KOPT-K1 (cell line): ENCODE results near the gene TBC1D16.

Experiments used
- H3K27ac ChIP-seq: fragments of 200-600 bp; sonication (generic); 2 replicates; pipeline ENCODE4 v1.5.1; 2016; ENCODE audit warnings: antibody characterized with exemption, mild to moderate bottlenecking, low read depth, low read length; ENCODE audit not compliant: poor library complexity, severe bottlenecking
- H3K36me3 ChIP-seq: fragments of 200-600 bp; sonication (generic); 2 replicates; pipeline ENCODE4 v1.5.1; 2017; ENCODE audit warnings: antibody characterized with exemption, mild to moderate bottlenecking, low read length, moderate library complexity; ENCODE audit not compliant: insufficient read depth
- H3K9me3 ChIP-seq: fragments of 200-600 bp; sonication (generic); 2 replicates; pipeline ENCODE4 v1.5.1; 2017; ENCODE audit warnings: antibody characterized with exemption, low read length, mild to moderate bottlenecking; ENCODE audit not compliant: insufficient read depth, poor library complexity, severe bottlenecking

The TBC1D16 gene

DNA sequence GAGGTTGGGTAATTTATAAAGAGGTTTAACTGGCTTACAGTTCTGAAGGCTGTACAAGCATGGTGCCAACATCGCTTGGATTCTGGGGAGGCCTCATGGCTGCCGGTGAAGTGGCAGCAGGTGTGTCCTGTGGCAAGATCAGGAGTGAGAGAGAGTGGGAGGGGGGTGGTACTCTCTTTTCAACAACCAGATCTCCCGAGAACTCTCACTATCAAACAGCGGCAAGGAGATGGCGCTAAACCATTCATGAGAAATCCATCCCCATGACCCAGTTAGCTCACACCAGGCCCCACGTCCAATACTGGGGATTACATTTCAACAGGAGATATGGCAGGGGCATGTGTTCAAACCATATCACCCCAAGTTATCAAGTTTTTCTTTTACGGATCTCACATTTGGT, 152.5 kb downstream of the TBC1D16 start:
- H3K36me3 ChIP-seq = no peaks in the 10 kb centered on the region
- no peak overlapping the region for H3K27ac ChIP-seq
- no peaks in the 10 kb centered on the region for H3K9me3 ChIP-seq
